Bronchial epithelial cell (primary cell): ENCODE measurements around the gene MLLT1. TPM values are rescaled to one million over a fixed set of nuclear protein-coding genes. Genes with fewer than 3 reads are reported as not detected.
A peak's percentile ranks its signal among the peaks of the same experiment; 100 is the strongest.

Source experiments
- DNase-seq: peaks from one replicate; pipeline ENCODE4 v3.0.0-alpha.2; 2010; ENCODE audit warnings: low read depth
- FAIRE-seq: peaks from 2 replicates; lab custom pipeline; 2011; peaks lifted over from hg19 to GRCh38; lab: Jason Lieb, UNC
- H3K27me3 ChIP-seq: 2 replicates; pipeline ENCODE4 v1.5.1; 2011; ENCODE audit warnings: low read length; ENCODE audit not compliant: control insufficient read depth, insufficient read depth
- H3K36me3 ChIP-seq: 2 replicates; pipeline ENCODE4 v1.5.1; 2011; ENCODE audit warnings: low read length; ENCODE audit not compliant: control insufficient read depth, insufficient read depth
- H3K4me3 ChIP-seq: 2 replicates; pipeline ENCODE4 v1.5.1; 2011; ENCODE audit warnings: mild to moderate bottlenecking, low read depth, low read length, control low read depth
- CTCF ChIP-seq: IDR thresholded peaks from 2 replicates; pipeline ENCODE4 v1.5.1; 2011; ENCODE audit warnings: mild to moderate bottlenecking, moderate library complexity, low read length, control low read depth, inconsistent platforms; ENCODE audit not compliant: insufficient read depth, severe bottlenecking
- total RNA-seq: library from RNA; depleted of rRNA; stranded (reverse); fragments of >200 nt; gene quantifications from 2 replicates; pipeline ENCODE4 v1.2.1, GENCODE V29; 2014

Gene MLLT1
- total RNA-seq, 1 donor from 2014 or later: 2.6 TPM

GRCh38 chr19:6225232-6225865 is 54.4 kb downstream of the MLLT1 start:
- H3K36me3 ChIP-seq: peaks cover 24% of the 10 kb centered on the region
- H3K4me3 ChIP-seq: no peak overlapping the region
- no peak for TF ChIP-seq CTCF
- H3K27me3 ChIP-seq: no peaks in the 10 kb centered on the region
- no peak for FAIRE-seq
- no peak for DNase-seq

- Histone ChIP-seq H3K36me3 (peaks cover 18% of the 10 kb centered on the region), H3K27me3 (no peaks in the 10 kb centered on the region), H3K4me3 (no peak overlapping the region)
- peak; percentile 7 for TF ChIP-seq CTCF
- FAIRE-seq (no peak), DNase-seq (no peak)
These were observed 55.5 kb downstream of the MLLT1 start for GRCh38 chr19:6224308-6224675.

- FAIRE-seq (no peak), DNase-seq (no peak)
- peaks cover 18% of the 10 kb centered on the region for H3K36me3 ChIP-seq
- TF ChIP-seq CTCF: peak; percentile 10
- H3K4me3 ChIP-seq: no peak overlapping the region
- H3K27me3 ChIP-seq: no peaks in the 10 kb centered on the region
These were observed 56.1 kb downstream of the MLLT1 start for GRCh38 chr19:6223461-6224307.

GRCh38 chr19:6222884-6223283 is 56.9 kb downstream of the MLLT1 start:
- peak; percentile 43 for DNase-seq
- TF ChIP-seq CTCF: no peak
- FAIRE-seq: no peak
- no peak overlapping the region for H3K4me3 ChIP-seq
- H3K27me3 ChIP-seq: no peaks in the 10 kb centered on the region
- H3K36me3 ChIP-seq: peaks cover 20% of the 10 kb centered on the region

- peaks cover 20% of the 10 kb centered on the region for H3K36me3 ChIP-seq
- FAIRE-seq (no peak), DNase-seq (no peak)
- no peak overlapping the region for H3K4me3 ChIP-seq
- no peak for TF ChIP-seq CTCF
- H3K27me3 ChIP-seq: no peaks in the 10 kb centered on the region
These were observed 57.7 kb downstream of the MLLT1 start for GRCh38 chr19:6221878-6222746.
